Stomach (tissue), 4 donors: Measurements from ENCODE around the gene PEAK1.

Experiments used
- POLR2A ChIP-seq, 4 donors: fragments of 450-650 bp; IDR thresholded peaks; one replicate each; pipeline ENCODE4 v1.6.1; 2016; ENCODE audit warnings: antibody characterized with exemption in 4 of 4, control low read depth in 2 of 4, mild to moderate bottlenecking in 1 of 4, moderate library complexity in 1 of 4
- TF ChIP-seq, protein P1 (sequence below), 7 experiments: fragments of 450-650 bp in 4 of 7; fragments of 200-600 bp in 3 of 7; sonication (generic) in 3 of 7; IDR thresholded peaks; one replicate each; pipeline ENCODE4 v1.5.1; 2016 to 2019; ENCODE audit warnings: antibody characterized with exemption in 7 of 7, control low read depth in 2 of 7, mild to moderate bottlenecking in 1 of 7

DNA sequence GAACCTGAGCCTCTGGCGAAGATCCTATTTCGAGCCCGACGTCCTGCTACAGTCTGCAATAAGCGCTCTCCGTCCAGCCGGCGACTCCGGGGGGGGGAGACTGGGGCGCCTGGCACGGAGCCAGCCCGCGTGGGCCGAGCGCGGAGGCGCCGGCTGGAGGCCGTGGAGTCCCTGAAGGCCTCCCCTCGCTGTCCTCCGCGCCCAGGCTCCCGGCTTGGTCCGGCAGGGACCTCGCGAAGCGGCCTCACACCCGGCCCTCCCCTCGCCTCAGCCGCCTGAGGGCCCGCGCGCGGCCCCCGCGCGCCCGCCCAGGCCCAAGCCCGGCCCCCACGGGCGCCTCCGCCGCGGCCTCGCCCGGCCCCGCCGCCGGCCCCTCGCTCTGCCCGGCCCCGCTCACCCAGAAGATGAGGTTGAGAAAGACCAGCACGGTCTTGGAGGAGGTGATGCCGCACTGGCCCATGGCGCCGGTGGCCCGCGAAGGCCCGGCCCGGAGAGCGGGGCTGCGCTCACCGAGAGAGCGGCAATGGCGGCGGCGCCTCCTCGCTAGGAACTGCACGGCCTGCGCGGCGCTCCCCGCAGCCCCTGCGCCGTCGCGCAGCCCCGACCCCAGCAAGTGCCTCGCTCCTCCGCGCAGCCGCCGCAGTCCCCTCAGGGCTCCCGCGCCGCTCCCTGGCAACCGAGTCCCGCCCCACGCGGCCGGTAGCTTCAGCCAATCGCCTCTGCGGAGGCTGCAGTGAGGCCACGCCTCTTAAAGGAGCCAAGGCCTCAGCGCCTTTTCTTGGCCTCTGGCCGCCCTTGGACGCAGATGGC, 349.2 kb downstream of the PEAK1 start, which contains the start of gene TSPAN3:
- TF ChIP-seq, protein P1, sequence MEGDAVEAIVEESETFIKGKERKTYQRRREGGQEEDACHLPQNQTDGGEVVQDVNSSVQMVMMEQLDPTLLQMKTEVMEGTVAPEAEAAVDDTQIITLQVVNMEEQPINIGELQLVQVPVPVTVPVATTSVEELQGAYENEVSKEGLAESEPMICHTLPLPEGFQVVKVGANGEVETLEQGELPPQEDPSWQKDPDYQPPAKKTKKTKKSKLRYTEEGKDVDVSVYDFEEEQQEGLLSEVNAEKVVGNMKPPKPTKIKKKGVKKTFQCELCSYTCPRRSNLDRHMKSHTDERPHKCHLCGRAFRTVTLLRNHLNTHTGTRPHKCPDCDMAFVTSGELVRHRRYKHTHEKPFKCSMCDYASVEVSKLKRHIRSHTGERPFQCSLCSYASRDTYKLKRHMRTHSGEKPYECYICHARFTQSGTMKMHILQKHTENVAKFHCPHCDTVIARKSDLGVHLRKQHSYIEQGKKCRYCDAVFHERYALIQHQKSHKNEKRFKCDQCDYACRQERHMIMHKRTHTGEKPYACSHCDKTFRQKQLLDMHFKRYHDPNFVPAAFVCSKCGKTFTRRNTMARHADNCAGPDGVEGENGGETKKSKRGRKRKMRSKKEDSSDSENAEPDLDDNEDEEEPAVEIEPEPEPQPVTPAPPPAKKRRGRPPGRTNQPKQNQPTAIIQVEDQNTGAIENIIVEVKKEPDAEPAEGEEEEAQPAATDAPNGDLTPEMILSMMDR (IDR thresholded peaks at IDR 0.05): no peak
- TF ChIP-seq POLR2A (IDR thresholded peaks at IDR 0.05): no peak
